Uterus (tissue), 2 donors: Measurements from ENCODE around the gene PSMA7.

ENCODE experiments used
- POLR2A ChIP-seq, 2 donors: fragments of 450-650 bp; IDR thresholded peaks; one replicate each; pipeline ENCODE4 v1.6.1; 2016; ENCODE audit warnings: antibody characterized with exemption in 2 of 2, mild to moderate bottlenecking in 1 of 2, moderate library complexity in 1 of 2
- TF ChIP-seq, protein P1 (sequence below), 4 experiments: fragments of 200-600 bp in 2 of 4; fragments of 450-650 bp in 2 of 4; sonication (generic) in 2 of 4; IDR thresholded peaks; one replicate each; pipeline ENCODE4 v1.5.1; 2016 to 2019; ENCODE audit warnings: antibody characterized with exemption in 4 of 4, mild to moderate bottlenecking in 2 of 4, moderate library complexity in 1 of 4

GRCh38 chr20:62114894-62115293 lies 28.3 kb downstream of the PSMA7 start:
- TF ChIP-seq, protein P1, sequence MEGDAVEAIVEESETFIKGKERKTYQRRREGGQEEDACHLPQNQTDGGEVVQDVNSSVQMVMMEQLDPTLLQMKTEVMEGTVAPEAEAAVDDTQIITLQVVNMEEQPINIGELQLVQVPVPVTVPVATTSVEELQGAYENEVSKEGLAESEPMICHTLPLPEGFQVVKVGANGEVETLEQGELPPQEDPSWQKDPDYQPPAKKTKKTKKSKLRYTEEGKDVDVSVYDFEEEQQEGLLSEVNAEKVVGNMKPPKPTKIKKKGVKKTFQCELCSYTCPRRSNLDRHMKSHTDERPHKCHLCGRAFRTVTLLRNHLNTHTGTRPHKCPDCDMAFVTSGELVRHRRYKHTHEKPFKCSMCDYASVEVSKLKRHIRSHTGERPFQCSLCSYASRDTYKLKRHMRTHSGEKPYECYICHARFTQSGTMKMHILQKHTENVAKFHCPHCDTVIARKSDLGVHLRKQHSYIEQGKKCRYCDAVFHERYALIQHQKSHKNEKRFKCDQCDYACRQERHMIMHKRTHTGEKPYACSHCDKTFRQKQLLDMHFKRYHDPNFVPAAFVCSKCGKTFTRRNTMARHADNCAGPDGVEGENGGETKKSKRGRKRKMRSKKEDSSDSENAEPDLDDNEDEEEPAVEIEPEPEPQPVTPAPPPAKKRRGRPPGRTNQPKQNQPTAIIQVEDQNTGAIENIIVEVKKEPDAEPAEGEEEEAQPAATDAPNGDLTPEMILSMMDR (IDR thresholded peaks at IDR 0.05): no peak
- TF ChIP-seq POLR2A (IDR thresholded peaks at IDR 0.05): no peak
